Heart left ventricle (tissue), 13 donors: ENCODE data around the gene RNPEPL1.
"Not testable (repeated sequence)": the region's sequence is repeated elsewhere in the genome, so short reads cannot be mapped to it uniquely, and the experiment has no call there.

ENCODE experiments used
- CTCF ChIP-seq, 12 donors: fragments of 200-600 bp; sonication (generic) in 4 of 12; IDR thresholded peaks; one replicate each; pipeline versions ENCODE4 v1.5.0 to v1.8.0; 2018 to 2022; ENCODE audit warnings: antibody characterized with exemption in 12 of 12, mild to moderate bottlenecking in 5 of 12
- POLR2A ChIP-seq, 2 donors: fragments of 450-650 bp; IDR thresholded peaks; one replicate each; pipeline ENCODE4 v1.6.1; 2017; ENCODE audit warnings: antibody characterized with exemption in 2 of 2, mild to moderate bottlenecking in 2 of 2, moderate library complexity in 2 of 2
- donor health status: ischemic (EF 13 %, LVEDD 7.1; RV severe dilation, severe dysfunction).
- donor health status: DM: no; HTN: yes; CAD: no.
- donor health status: DM: no; HTN: no; CAD: no.
- donor health status: ischemic (EF 25% LVEDD 6.9; RV normal size, moderate dysfunction).
- donor health status: ischemic (EF 25% LVEDD 5.7; RV mildly dilated, moderate dysfunction).
- donor health status: ischemic (EF 35%, LVEDD 5.7; RV mildly dilated, moderate dysfunction).
- donor health status: nonischemic (EF 11% LVEDD 7.7; RV severe dilation, severe dysfunction).
- donor health status: DM: yes; HTN: yes; CAD: no.
- donor health status: PGD.
- donor health status: ischemic (EF 29% LVEDD 5.4; RV normal size, mild dysfunction).
- donor health status: nonischemic (EF 23%, LVEDD 6.1; RV moderate dilation, normal function).

- TF ChIP-seq CTCF, POLR2A (IDR thresholded peaks at IDR 0.05): not testable (repeated sequence)
Measured at GRCh38 chr2:240563231-240563630, 5.1 kb upstream of the RNPEPL1 start.
